GM12875 (cell line): ENCODE data around the gene SPECC1.

Source experiments
- H3K4me3 ChIP-seq: one replicate; pipeline ENCODE4 v1.5.1; 2011; ENCODE audit warnings: low read depth, low read length, control low read depth
- TF ChIP-seq, protein P1 (sequence below): IDR thresholded peaks from 2 replicates; pipeline ENCODE4 v1.5.1; 2011; ENCODE audit warnings: low read depth, mild to moderate bottlenecking, control low read depth, inconsistent platforms, low read length, moderate library complexity, borderline replicate concordance; ENCODE audit not compliant: insufficient read depth

SPECC1 gene

DNA sequence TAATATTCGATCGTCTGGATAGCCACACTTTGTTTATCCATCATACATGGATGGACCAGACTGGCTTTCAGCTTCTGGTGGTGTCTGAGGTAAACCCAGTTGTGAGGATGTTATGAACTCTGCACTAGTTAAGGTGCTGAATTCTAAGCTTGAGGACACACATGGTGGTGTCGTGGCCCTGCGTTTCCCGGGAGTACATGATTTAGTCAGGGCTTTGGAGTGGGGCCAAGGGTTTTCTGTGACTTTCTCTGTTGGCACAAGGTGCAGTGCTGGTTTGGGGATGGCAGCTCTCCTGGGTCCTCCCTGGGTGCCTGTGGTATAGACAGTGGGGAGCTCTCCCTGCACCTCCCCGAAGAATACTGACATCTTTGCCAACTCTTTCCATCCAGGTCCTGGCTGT is 116.6 kb downstream of the SPECC1 start:
- no peak overlapping the region for H3K4me3 ChIP-seq
- TF ChIP-seq, protein P1, sequence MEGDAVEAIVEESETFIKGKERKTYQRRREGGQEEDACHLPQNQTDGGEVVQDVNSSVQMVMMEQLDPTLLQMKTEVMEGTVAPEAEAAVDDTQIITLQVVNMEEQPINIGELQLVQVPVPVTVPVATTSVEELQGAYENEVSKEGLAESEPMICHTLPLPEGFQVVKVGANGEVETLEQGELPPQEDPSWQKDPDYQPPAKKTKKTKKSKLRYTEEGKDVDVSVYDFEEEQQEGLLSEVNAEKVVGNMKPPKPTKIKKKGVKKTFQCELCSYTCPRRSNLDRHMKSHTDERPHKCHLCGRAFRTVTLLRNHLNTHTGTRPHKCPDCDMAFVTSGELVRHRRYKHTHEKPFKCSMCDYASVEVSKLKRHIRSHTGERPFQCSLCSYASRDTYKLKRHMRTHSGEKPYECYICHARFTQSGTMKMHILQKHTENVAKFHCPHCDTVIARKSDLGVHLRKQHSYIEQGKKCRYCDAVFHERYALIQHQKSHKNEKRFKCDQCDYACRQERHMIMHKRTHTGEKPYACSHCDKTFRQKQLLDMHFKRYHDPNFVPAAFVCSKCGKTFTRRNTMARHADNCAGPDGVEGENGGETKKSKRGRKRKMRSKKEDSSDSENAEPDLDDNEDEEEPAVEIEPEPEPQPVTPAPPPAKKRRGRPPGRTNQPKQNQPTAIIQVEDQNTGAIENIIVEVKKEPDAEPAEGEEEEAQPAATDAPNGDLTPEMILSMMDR, result no peak

DNA sequence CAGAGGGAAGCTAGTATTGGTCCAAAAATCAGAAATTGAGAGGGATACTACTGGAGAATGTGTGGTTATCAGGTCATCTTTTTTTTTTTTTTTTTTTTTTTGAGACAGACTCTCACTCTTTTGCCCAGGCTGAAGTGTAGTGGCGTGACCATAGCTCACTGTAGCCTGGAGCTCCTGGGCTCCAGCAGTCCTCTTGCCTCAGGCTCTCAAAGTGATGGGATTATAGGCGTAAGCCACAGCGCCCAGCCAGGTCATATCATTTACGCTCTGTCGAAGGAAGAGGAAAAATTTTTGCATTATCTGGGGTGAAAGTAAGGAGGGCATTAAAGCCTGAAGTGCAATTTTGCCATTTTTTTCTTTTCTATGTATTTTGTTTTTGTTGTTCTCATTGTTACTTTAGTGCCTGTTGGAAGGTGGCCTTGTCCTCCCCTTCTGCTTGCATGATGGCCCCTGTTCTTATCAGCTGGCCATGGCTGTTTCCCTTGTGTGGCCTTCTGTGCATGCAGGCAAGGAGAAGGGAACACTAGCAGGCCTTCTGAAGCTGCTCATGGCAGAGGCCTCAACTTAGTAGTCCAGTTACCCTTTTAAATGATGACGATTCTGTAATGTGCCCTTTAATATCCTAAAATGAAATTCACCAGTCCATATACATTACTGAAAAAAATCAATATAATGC is 118.3 kb downstream of the SPECC1 start:
- no peak overlapping the region for H3K4me3 ChIP-seq
- TF ChIP-seq, protein P1, result no peak

DNA sequence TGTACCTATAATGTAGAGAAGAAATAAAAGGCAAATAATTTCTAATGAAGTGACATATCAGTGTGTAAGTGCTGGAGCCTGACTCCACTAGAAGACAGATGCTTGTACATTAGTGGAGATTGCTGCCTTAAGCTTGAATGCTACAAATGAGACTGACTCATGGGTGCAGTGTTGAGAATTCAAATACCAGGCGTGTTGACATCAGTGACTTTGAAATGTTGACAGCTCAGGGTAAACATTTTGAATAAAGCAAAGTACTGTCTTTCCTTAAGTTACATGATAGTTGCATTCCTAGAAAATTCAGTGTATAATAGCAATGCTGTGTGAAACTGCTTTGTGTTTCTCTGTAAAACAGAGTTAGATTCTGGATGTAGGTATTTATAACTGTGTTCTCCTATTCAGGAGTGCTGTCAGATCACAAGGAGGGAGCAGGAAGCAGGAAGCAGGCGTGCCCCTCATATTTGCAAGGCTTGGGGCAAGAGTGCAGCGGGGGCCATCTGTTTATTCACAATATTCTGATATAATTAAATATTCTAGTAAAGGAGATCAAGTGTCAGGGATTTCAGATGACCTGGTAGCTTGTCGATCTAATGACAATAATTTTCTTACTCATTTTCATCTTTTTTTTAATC is 119.0 kb downstream of the SPECC1 start:
- TF ChIP-seq, protein P1, result no peak

DNA sequence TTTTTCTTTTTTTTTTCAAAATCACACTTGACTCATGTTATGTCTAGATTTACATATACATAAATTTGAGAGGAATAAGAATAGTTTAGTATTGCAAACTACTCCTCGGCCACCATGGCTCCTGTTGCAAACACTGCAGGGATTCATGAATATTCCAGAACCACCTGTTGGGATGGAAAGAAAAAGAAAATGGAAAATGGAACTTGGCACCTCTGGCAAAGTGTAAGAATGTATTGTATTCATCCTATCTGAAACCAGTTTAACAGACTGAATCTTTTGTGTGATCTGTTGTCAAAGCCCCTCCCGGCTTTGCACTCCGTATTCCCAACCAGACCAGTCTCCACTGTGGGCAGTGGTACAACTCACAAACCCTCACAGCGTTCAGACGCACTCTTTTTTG is 124.4 kb downstream of the SPECC1 start:
- TF ChIP-seq, protein P1, result no peak
- no peak overlapping the region for H3K4me3 ChIP-seq

More for the DNA sequence above, 119.0 kb downstream of the SPECC1 start:
- H3K4me3 ChIP-seq, result no peak overlapping the region

DNA sequence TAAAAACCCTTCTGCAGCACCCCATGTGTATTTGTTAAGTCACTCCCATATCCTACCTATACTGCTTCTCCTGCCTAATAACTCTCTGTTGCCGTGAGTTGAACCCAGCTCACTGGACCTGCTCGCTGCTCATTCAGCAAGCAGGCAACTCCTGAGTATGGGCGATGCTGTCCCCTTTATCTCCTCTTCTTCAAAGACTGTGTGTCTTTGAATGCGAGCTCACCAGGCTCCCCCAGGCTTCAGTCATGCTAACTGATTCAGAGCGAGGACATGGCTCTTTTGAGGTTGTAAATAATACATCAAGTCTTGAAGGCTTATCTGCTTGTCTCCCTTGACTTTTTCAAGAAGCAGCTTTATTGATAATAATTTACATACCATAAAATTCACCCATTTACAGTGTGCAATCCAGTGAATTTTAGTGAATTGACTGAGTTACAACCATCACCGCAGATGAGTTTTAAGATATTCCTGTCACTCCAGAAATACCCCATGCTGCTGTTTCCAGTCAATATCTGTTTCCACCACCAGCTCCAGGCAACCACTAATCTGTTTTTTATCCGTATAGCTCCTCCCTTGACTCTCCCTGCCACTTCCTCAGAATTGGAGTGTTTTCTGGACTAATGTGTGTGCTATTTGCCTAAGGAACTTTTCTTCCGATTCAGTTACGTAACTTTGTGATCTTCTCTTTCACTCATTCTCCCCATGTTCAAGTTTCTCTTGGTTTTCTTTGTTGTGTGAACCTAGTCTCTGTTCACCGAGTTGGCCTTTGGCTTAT is 132.2 kb downstream of the SPECC1 start:
- TF ChIP-seq, protein P1, result no peak
- no peak overlapping the region for H3K4me3 ChIP-seq

DNA sequence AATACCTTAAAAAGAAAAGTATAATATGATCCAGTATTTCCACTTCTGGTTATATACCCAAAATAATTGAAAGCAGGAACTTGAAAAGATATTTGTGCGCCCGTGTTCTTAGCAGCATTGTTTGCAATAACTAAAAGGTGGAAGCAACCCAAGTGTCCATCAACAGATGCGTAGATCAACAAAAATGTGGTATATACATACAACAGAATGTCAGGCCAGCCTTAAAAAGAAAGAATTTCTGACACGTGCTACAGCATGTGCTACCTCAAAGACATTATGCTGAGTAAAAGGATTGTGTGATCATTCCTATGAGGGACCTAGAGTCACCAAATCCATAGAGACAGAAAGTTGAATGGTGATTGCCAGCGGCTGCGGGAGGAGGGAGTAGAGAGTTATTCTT is 133.1 kb downstream of the SPECC1 start:
- H3K4me3 ChIP-seq, result no peak overlapping the region
- TF ChIP-seq, protein P1, result no peak
